HG03521 (cell line): ENCODE results near the gene ATP10A.

Source experiments
- ATAC-seq: cut with Tn5 transposase; IDR thresholded peaks from one replicate; pipeline ENCODE4 v1.9.1; 2021; ENCODE audit warnings: mild to moderate bottlenecking, moderate library complexity; ENCODE audit not compliant: unreplicated experiment

ATP10A gene

DNA sequence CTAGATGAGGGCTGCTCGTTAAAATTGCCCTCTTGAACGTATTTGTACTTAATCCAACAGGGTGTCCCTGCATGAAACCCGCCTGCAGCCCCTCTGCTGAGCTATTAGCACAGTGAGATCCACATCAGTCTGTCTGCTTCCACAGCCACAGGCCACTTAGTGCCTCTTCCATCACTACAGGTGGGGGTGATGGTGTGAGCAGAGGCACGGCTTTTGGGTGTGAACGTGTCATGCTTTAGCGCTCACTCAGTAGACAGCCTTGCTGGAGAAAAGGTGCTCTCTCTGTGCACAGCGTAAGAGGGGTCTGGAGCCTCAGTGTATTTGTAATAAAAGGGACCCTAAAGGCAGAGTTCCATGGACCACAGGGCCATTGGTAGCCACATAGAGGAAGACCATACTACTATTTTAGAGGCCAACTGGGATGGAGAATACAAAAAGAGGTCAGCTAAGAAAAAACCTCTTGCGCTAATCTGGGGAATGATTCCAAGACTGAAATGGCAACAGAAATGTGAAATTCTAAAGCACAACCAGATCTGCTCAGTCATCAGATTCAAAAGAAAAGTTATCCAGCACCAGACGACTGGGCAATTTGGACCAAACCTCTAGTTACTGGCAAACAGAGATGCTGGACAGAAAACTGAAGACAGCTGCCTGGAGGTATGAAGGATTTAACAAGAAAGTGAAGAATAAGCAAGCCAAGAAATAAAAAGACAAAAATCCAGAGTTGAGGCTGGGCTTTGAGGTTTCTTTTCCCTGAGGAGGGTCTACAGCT lies 120.2 kb downstream of the ATP10A start:
- ATAC-seq, result no peak

DNA sequence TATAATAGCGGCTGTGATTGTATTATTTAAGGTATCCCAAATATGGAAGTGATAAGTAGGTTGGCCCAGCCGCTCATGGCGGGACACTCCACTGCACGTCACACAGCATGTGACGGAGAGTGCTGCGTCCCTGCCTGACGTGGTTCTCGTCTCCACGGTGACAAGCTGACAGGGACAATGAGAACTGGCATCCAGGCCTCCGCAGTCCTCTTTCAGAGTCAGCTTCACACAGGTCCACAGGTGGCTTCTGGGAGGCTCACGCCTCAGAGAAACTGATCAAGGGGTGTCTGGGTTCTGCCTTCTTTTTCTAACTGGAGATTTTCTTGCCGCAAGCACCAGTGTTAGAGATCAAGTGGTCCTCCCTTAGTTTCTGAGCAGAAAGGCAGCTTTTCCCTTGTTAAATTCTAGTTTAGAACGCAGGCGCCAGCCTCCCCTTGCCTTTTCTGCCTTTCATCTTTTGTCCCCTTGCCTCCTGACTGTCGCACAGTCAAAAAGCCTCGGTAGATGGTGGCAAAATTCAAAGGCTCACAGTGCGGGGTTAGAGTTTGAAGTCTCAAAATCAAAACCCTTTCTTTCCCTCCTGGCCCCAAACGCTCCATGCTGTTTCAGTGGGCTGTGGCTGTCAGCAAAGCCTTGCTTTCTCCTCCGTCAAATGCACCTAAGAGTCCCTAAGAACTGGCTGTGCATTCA lies 120.9 kb downstream of the ATP10A start:
- no peak for ATAC-seq

DNA sequence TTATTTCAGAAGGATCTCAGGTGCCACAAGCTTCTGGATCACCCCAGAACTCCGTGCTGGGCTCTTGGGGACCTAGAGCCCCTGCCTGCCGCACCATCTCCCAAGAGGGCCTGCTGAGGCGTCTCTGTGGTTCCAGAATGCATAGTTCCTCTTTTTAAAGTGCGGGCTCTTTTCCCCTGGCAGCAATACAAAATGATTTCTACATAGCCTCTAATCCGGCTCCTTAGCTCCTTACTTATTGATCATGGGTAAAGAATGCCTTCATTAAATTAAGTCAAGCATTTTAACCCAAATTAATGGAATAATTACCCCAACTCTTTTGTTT lies 121.9 kb downstream of the ATP10A start:
- no peak for ATAC-seq

DNA sequence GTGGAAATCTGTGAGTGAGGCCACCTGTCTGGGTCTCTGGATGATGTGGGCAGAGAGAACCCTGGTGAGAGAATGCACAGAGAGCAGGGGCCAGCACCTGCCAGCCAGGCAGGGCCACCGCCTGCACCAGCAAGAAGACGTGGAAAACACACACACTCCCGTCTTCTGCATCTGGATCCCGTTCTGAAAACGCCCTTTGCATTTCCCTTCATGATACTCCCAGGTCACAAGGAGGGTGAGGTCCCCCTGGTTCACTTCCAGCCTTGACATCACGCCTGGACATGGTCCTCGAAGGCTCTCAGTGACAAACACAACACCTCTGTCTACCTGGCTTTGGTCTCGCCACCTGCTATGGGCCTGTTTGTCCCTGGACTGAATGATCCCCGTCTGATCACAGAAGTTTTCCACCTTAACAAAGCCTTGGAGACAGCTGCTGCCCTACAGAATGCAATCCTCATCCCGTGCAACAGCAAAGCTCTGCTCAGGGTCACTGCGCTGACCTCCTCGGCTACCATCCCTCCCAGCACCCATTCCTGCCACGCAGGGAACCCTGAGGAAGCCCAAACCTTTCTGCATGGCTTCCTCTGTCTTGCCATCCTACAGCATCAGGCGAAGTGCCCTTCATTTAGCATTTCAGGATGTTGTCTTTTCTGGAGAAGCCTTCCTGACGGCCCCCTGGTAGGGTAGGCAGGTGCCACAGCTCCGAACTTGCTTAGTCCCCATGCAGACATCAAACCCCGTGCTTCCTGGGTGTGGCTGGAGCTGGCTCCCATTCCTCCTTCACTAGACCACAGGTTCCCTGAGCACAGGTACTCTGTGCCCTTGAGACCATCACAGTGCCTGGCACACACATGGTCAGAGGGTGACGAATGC lies 122.5 kb downstream of the ATP10A start:
- ATAC-seq, result no peak

DNA sequence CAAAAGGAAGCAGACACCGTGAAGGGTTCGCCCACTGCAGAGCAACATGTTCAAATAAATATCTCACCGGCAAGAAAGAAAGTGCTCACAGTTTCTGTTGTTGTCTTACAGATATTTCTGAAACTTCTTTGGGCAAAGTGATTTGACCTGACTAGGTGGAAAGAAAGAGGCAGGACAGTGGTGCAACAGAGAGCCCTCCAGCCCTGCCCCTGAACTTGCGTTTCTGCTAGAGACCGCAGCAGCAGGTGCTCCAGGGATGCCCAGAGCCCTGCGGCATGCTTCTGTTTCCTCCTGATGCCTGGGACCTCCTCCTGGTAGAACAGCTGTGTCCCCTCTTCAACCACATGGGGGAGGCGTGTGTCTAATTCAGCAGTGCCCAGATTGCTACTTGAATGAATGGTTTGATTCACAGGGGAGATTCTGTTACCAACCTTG lies 123.4 kb downstream of the ATP10A start:
- no peak for ATAC-seq

DNA sequence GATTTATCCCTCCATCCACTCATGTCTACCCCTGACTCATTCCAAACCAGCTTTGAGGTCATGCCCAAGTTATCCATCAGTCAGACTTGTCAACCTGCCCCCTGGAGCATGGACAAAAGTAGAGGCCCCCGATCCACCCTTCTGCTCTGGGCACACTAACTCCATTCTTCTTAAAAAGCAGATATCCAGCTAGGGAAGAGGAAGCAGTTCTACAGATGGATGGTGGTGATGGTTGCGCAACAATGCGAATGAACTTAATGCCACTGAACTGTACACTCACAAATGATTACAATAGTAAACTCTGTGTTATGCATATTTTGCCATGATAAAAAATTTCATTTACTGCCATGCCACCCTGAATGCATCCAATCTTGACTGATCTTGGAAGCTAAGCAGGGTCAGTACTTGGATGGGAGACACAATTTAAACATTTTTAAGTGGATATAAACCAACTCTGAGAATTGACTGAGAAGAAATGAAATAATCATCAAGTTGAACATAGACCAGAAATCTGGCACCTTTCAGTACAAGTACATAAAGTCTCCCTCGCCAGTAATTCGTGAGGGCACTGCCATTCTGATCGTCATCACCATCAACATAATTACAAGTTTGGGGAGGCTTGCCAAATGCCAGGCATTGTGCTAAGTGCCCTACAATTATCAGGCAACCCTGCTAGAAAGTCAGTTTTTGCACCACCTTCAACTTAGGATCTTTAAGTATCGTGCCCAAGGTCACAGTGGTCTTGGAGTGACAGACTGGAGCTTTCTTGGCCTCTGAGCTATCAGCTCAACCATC lies 124.8 kb downstream of the ATP10A start:
- ATAC-seq, result no peak

DNA sequence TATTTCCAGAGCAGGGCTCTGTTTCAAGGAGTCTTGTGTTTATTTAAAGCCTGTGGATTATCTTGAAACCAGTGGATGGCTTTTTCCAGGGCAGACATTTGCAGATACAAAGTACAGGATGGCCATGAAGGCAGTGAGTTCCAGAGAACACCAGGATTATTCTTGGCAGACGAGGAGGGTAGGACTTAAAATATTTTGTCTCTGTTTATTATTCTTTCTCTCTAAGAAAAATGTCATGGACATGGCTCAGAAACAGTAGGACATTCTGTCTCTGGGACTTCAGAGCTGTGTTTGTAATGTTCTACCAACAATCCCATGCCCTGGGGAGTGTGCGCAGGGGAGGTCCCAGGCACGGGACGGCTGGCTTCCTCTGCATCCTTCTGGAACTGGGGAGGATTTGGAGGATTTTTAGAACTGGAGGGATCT lies 125.9 kb downstream of the ATP10A start:
- ATAC-seq, result no peak

DNA sequence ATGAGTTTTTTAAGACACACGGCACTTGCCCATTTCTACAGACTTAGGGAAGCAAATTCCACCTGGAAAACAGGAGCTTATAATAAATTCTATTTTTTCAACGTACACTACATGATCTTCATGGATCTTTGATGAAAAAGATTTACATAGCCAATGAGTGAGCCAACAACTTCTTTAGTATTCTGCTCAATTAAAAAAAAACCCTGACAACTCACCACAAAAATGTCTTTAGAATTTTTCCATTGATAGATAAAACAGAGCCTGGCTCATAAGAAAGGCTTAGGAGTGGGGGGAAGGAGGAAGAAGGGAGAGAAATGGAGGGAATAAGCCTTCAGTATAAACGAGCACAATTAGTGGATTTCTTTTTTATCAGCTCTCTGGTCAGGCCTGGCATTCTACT lies 126.7 kb downstream of the ATP10A start:
- ATAC-seq, result no peak

DNA sequence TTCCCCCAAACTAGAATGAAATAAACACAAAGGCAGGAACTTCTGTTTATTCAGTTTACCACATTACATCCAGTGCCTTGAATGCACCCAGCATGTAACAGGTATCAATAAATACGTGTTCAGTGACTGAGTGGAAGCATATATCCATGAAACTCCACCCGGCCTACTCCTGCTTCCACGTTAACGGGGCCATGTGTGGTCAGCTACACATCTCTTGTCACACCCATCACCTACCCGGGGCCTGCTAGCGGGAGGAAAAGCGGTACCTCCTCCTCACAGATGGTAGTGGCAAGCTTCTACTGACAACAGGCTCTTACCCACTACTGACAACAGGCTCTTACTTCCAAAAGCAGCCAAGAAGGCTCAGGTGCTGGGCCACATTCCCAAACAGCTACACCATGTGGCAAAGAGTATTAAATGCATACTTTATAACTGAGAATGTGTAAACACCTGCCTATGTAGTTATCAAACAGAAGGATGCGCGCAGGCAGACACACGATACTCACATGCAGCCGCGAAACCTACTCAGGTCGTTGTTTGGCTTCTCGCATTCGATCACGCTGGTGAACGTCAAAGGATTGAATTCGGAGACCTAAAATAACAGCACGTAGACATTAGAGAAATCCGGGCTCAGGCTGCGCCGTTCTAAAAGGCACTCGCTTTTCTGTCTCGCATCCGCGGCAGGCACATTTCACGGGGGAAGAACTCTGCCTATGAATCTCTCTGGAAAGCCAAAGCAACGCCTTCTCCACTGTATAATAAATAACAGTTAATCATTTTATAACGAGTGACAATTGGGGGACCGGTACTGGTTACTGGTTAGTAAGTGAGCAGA lies 127.4 kb downstream of the ATP10A start:
- ATAC-seq, result no peak

DNA sequence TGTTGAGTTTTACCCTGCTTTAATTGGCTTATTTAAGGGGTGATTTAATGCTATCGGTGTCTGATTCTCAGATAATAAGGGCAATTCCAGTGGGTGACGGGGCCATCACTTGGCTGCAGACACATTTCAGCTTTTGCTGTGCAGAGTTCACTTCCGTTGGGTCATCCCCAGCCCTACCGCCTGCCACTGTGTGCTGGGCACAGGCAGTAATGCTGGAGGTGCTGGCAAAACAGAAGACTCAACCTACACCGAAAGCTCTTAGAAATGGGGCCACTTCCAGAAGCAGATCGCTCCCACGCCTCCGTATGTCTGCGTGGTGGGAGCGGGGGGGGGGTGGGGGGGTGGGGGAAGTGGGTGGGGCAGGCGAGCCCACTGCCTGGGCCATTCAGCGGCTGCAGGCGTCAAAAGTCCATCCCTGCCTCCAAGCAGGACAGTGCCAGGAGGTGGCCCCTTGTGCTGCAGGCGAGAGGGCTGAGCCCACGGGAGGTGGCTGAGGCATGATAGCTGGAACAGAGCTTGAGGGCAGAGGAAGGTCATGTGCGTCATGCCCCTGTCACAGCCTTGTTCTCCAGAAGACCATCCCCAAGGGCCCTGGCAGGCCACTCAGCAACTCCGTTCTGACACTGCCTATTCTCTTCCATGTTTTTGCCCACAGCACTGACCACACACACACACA lies 128.3 kb downstream of the ATP10A start:
- no peak for ATAC-seq

DNA sequence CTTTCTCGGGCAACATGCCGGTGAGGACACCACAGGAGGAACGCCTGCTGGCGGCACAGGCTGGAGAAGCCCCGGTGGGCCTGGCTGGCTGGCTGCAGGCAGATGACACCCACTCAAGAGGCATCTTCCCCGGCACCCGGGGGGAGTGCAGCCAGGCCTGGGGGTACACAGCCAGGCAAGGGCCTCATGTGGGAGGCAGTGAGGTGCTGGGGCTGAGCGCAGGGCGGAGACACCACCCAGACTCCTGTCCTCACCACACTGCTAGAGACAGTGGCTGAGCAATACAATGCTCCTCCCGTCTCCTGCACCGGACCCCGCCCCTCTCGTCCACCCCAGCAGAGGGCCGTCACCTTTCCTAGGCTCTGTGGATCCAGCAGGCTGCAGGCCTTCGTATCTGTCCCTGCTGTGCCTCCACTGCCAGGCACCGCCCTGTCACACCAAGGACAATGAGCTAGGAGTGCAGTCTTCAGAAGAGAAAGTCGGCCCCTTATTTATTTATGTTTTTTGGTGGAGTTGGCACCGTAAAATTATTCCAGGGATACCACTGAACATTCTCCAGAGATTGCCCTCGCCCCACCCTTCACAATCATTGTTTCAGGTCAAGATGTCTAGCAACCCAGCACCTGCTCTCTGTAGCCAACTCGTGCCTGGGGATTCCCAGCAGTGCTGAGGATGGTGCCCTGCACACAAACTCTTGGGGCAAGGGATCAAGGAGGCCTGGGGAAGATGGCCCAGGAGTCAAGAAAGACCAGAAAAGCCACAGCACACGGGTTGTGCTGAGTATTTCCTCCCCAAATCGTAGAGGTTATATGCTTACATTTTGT lies 129.1 kb downstream of the ATP10A start:
- ATAC-seq, result no peak

DNA sequence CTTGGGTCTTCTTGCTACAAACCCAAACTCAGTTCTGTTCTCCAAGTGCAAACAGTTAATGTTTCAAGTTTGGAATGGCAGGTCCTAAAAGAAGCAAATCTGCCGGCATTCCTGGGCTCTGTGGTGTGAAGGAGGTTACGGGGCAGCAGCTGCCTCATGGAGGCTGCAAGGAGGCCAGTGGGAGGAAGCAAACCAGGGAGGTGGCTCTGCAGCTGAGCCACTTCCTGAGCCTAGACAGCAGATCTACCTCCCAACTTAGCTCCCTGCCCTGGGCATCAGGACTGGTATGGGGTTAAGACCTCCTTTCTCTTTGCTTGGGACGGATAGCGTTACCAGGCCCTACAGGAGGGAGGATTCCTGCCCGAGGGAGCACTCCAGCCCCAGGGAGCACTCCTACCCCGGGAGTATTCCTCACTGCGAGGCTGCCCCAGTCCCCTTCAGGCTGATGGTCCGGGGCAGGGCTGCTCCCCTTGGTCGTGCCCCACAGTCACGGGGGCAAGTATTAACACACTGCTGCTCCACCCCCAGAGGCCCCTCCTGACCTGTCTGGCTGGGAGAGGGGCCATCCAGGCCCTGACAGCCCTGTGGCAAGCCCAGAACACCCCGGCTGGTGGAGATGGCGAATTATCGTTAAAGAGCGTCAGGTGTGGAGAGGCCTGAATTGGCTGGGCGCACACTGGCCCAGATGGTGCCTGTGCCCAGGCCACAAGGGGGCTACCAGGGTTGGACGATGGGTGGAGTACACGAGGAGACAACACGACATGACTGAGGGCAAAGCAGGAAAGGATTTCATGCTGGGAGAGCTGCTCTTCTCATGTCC lies 129.9 kb downstream of the ATP10A start:
- no peak for ATAC-seq

DNA sequence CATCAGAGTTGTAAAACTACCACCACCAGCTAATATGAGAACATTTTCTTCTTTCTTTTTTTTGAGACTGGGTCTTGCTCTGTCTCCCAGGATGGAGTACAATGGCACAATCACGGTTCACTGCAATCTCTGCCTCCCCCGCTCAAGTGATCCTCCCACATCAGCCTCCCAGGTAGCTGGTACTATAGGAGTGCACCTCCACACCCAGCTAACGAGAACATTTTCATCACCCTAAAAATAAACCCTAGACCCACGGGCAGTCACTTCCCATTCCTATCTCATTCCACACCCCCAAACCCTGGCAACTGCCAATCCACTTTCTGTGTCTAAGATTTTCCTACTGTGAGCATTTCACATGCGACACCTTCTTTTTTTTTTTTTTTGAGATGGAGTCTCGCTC lies 130.9 kb downstream of the ATP10A start:
- ATAC-seq, result no peak

DNA sequence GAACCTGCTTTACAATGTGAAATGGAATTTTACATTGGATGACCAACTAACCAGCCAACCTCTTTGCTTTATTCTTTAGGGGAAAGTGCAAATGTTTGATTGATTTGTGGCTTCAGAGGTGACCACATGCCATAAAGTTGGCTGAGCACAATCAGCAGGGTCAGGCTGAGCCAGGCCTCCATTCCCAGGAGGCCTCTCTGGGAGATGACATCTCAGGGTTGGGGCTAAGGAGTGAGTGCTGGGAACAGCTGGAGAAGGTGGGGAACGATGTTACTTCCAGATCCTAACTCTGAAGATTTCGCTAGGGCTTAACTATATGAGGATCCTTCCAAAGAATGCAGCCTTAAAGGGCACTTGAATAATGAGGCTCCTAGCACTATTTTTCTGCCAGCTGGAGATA lies 131.7 kb downstream of the ATP10A start:
- no peak for ATAC-seq

DNA sequence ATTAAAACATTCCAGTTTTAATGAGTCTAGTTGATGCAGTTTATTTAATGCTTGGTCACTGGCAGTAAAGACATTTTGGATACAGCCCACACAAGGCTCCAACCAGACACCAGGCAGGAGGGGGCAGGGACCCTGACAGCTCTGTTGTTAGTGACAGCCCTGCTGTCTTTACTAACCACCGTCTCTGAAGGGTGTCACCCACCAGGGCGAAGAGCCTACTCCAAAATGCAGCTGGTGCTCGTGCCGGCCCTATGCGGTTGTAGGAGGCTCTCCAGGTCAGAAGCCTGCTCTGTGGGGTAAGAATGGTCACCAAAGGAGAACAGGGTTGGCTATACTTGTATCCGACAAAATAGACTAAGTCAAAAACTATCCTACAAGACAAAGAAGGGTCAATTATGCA lies 132.2 kb downstream of the ATP10A start:
- ATAC-seq, result no peak

DNA sequence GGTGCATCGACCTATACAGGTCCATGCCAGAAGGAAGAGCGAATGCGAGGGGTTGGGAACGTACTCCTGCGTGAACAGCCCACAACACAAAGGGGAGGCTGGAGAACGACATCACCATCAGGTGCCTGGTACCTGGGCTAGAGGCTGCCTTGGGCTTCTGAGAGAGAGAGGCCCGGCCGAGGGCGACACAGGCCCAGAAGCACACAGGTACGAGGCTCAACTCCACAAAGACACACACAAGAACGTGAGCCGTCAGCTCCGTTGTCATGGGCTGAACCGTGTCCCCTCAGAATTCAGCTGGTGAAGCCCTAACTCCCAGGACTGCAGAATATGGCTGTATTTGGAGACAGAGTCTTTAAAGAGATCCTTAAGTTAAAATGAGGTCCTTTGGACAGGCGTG lies 134.3 kb downstream of the ATP10A start:
- no peak for ATAC-seq

DNA sequence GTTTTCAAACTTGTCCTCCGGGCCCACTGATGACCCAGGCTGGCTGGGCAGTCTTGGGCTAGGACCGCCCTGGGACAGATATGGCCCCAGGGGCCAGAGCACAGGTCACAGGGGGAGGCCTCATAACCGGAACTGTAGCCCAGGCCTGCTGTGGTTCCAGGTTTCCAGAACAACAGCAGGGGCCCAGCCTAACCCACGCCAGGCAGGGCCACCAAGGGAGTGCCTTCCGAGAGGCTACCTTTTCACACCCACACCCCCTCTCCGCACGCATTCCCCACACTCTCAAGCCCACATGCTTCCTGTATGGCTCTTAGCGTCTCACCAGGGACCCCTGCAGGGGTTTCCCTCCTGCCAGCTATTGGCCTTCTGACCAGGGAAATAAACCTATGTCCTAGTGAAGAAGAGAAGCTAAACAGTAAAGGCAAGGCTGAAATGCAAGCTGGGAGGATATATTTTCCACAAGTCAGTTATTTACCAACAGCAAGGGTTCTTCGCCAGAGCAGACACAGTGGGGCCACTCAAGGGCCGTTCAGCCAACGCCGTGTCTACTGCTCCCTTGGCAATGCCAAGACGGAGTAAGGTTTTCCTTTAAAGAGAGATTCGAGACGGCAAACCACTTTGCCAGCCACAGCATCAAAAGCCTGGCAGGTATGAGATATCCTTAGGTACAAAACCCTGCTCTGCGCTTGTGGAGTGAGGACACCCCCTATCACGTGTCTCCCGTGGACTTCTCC lies 135.1 kb downstream of the ATP10A start:
- no peak for ATAC-seq
